GM23338 (cell line): ENCODE measurements around the gene ZNF223. TPM values are rescaled to one million over a fixed set of nuclear protein-coding genes. Genes with fewer than 3 reads are reported as not detected.

Experiments used
- ATAC-seq: fragments of 200-7000 bp; cut with Tn5 transposase; 3 replicates; pipeline ENCODE4 v1.9.1; 2020
- DNase-seq: peaks from one replicate; pipeline ENCODE4 v3.0.0-alpha.2; 2015; ENCODE audit warnings: low spot score
- H2AFZ ChIP-seq: fragments of 200-600 bp; sonication (generic); 2 replicates; pipeline ENCODE4 v1.8.0; 2016; ENCODE audit warnings: antibody characterized with exemption, mild to moderate bottlenecking, moderate library complexity
- H3F3A ChIP-seq: fragments of 200-600 bp; sonication (generic); replicated peaks from 2 replicates; pipeline ENCODE4 v1.8.0; 2017; ENCODE audit warnings: antibody characterized with exemption, mixed run types, low read depth
- H3K27ac ChIP-seq: fragments of 200-600 bp; sonication (generic); 2 replicates; pipeline ENCODE4 v1.6.1; 2016; ENCODE audit warnings: low read depth
- H3K27me3 ChIP-seq: fragments of 200-600 bp; sonication (generic); 2 replicates; pipeline ENCODE4 v1.8.0; 2016; ENCODE audit warnings: mild to moderate bottlenecking, mixed run types, moderate library complexity; ENCODE audit not compliant: insufficient read depth
- H3K36me3 ChIP-seq: fragments of 200-600 bp; sonication (generic); 2 replicates; pipeline ENCODE4 v1.8.0; 2016; ENCODE audit warnings: mild to moderate bottlenecking; ENCODE audit not compliant: insufficient read depth
- H3K4me1 ChIP-seq: fragments of 200-600 bp; sonication (generic); 2 replicates; pipeline ENCODE4 v1.8.0; 2016; ENCODE audit warnings: mild to moderate bottlenecking, moderate library complexity; ENCODE audit not compliant: insufficient read depth
- H3K4me2 ChIP-seq: fragments of 200-600 bp; sonication (generic); 2 replicates; pipeline ENCODE4 v1.7.1; 2017; ENCODE audit warnings: mixed run types
- H3K4me3 ChIP-seq: fragments of 200-600 bp; sonication (generic); 2 replicates; pipeline ENCODE4 v1.6.1; 2016; ENCODE audit warnings: mixed run types
- H3K79me2 ChIP-seq: fragments of 200-600 bp; sonication (generic); replicated peaks from 2 replicates; pipeline ENCODE4 v1.8.0; 2017; ENCODE audit warnings: mild to moderate bottlenecking; ENCODE audit not compliant: insufficient read depth
- H3K9me2 ChIP-seq: fragments of 200-600 bp; sonication (generic); 2 replicates; pipeline ENCODE4 v1.8.0; 2017; ENCODE audit not compliant: insufficient read depth
- H4K20me1 ChIP-seq: fragments of 200-600 bp; sonication (generic); replicated peaks from 2 replicates; pipeline ENCODE4 v1.8.0; 2017; ENCODE audit warnings: mild to moderate bottlenecking; ENCODE audit not compliant: insufficient read depth
- H3K27ac Mint-ChIP-seq: 2 replicates; pipeline ENCODE4 v1.8.0; 2020; ENCODE audit warnings: inconsistent platforms, mild to moderate bottlenecking, moderate library complexity, mixed read lengths
- H3K27me3 Mint-ChIP-seq: 3 replicates; pipeline ENCODE4 v1.8.0; 2022; ENCODE audit warnings: low read depth, mild to moderate bottlenecking, moderate library complexity, mixed read lengths, inconsistent platforms; ENCODE audit not compliant: insufficient read depth, poor library complexity
- H3K36me3 Mint-ChIP-seq: 3 replicates; pipeline ENCODE4 v1.8.0; 2021; ENCODE audit warnings: low read depth, mild to moderate bottlenecking, inconsistent platforms, moderate library complexity, mixed read lengths
- H3K4me1 Mint-ChIP-seq: 3 replicates; pipeline ENCODE4 v1.8.0; 2020; ENCODE audit warnings: mild to moderate bottlenecking, inconsistent platforms, mixed read lengths
- H3K4me3 Mint-ChIP-seq: 3 replicates; pipeline ENCODE4 v1.8.0; 2021; ENCODE audit warnings: moderate library complexity, mild to moderate bottlenecking, inconsistent platforms, mixed read lengths
- H3K9me3 Mint-ChIP-seq: 3 replicates; pipeline ENCODE4 v1.8.0; 2020; ENCODE audit warnings: moderate library complexity, mild to moderate bottlenecking, inconsistent platforms, mixed read lengths
- CREB1 ChIP-seq: fragments of 250-450 bp; sonication (Bioruptor Pico); IDR thresholded peaks from 2 replicates; pipeline ENCODE4 v1.5.0; 2020; ENCODE audit warnings: low read depth, mild to moderate bottlenecking, moderate library complexity
- EZH2 ChIP-seq: fragments of 200-600 bp; sonication (generic); IDR thresholded peaks from one replicate; pipeline ENCODE4 v1.8.0; 2017; ENCODE audit warnings: antibody characterized with exemption, mild to moderate bottlenecking, low read depth; ENCODE audit not compliant: unreplicated experiment
- EZH2phosphoT487 ChIP-seq: fragments of 200-600 bp; sonication (generic); IDR thresholded peaks from one replicate; pipeline ENCODE4 v1.8.1; 2018; ENCODE audit warnings: antibody characterized with exemption; ENCODE audit not compliant: unreplicated experiment
- JUNB ChIP-seq: IDR thresholded peaks from one replicate; pipeline ENCODE4 v1.6.1; 2016; ENCODE audit warnings: antibody characterized with exemption; ENCODE audit not compliant: unreplicated experiment
- NANOG ChIP-seq: IDR thresholded peaks from 2 replicates; pipeline ENCODE4 v1.6.1; 2016; ENCODE audit warnings: antibody characterized with exemption, borderline replicate concordance
- POLR2AphosphoS5 ChIP-seq: IDR thresholded peaks from 2 replicates; pipeline ENCODE4 v1.6.1; 2016; ENCODE audit warnings: antibody characterized with exemption, low read depth
- STAT1 ChIP-seq: IDR thresholded peaks from one replicate; pipeline ENCODE4 v1.6.1; 2016; ENCODE audit warnings: antibody characterized with exemption; ENCODE audit not compliant: unreplicated experiment
- ZNF114 ChIP-seq: fragments of 250-450 bp; sonication (Bioruptor Pico); IDR thresholded peaks from 2 replicates; pipeline ENCODE4 v1.5.0; 2020; ENCODE audit warnings: mild to moderate bottlenecking, moderate library complexity
- ZNF331 ChIP-seq: fragments of 250-450 bp; sonication (Bioruptor Pico); IDR thresholded peaks from 2 replicates; pipeline ENCODE4 v1.5.0; 2020; ENCODE audit warnings: low read depth, mild to moderate bottlenecking, moderate library complexity
- polyA plus RNA-seq: library from polyadenylated mRNA; unstranded; fragments of >200 nt; fragmentation: Nextera tagmentation; extraction: Ambion mirVana; gene quantifications from 2 replicates; pipeline ENCODE4 v1.2.1, GENCODE V29; 2016
- total RNA-seq: library from RNA; depleted of rRNA; stranded (reverse); fragments of >200 nt; shearing (Covaris generic); gene quantifications from 2 replicates; pipeline ENCODE4 v1.2.3, GENCODE V29; 2014
- TF ChIP-seq, protein P1 (sequence below): IDR thresholded peaks from 2 replicates; pipeline ENCODE4 v1.6.1; 2016; ENCODE audit warnings: antibody characterized with exemption
- TF ChIP-seq, protein P2 (sequence below): fragments of 250-450 bp; sonication (Bioruptor Pico); IDR thresholded peaks from 2 replicates; pipeline ENCODE4 v1.5.0; 2020; ENCODE audit warnings: mild to moderate bottlenecking, moderate library complexity
- TF ChIP-seq, protein P3 (sequence below): IDR thresholded peaks from one replicate; pipeline ENCODE4 v1.6.1; 2018; ENCODE audit warnings: antibody characterized with exemption; ENCODE audit not compliant: unreplicated experiment
- TF ChIP-seq, protein P4 (sequence below), 2 experiments: fragments of 200-600 bp in 1 of 2; sonication (generic) in 1 of 2; conservative IDR thresholded peaks; 2 replicates each; pipeline versions ENCODE4 v1.5.1 to v1.6.1; 2016 to 2017; ENCODE audit warnings: antibody characterized with exemption in 2 of 2, low read depth in 2 of 2, mild to moderate bottlenecking in 2 of 2, moderate library complexity in 1 of 2

ZNF223 gene
- total and polyA plus RNA-seq, 2 experiments from 2014 or later: 3.3 to 5.8 TPM

DNA sequence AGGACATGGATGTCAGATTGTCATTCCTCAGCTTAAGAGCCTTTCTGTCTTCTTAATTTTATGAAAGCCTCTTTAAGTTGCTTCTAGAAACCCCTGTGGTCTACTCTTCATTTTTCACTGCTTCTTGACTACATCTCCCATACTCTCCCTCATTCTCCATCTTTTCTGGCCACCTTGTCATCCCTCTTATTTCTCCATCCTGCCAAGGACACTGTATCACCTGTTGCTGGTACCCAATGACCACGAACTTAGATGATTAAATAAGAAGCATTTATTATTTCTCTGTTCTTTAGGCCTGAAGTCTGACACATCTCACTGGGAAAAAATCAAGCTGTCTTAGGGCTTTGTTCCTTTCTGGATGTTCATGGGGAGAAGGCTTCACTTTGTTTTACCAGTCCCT is 9.2 kb downstream of the ZNF223 start:
- Mint-ChIP-seq H3K36me3 (peaks cover 79% of the 10 kb centered on the region), H3K27ac (no peak overlapping the region), H3K9me3 (peaks cover 15% of the 10 kb centered on the region), H3K4me3 (no peak overlapping the region), H3K4me1 (no peaks in the 10 kb centered on the region), H3K27me3 (peaks cover 2% of the 10 kb centered on the region)
- no peak for ATAC-seq
- Histone ChIP-seq H3F3A (no peaks in the 10 kb centered on the region), H3K4me2 (no peak overlapping the region), H3K36me3 (peaks cover 33% of the 10 kb centered on the region), H3K79me2 (no peaks in the 10 kb centered on the region), H3K4me3 (no peak overlapping the region), H4K20me1 (no peaks in the 10 kb centered on the region), H3K27ac (no peak overlapping the region), H2AFZ (no peak overlapping the region), H3K9me2 (peaks cover 6% of the 10 kb centered on the region; the same call in 1 of the 2 replicates), H3K4me1 (no peaks in the 10 kb centered on the region), H3K27me3 (no peaks in the 10 kb centered on the region)
- TF ChIP-seq CREB1 (CRISPR knock-in tag) (no peak), ZNF331 (CRISPR knock-in tag) (no peak), ZNF114 (CRISPR knock-in tag) (no peak), EZH2phosphoT487 (no peak), EZH2 (no peak), NANOG (no peak), JUNB (no peak), STAT1 (no peak), POLR2AphosphoS5 (no peak)
- TF ChIP-seq, protein P1, sequence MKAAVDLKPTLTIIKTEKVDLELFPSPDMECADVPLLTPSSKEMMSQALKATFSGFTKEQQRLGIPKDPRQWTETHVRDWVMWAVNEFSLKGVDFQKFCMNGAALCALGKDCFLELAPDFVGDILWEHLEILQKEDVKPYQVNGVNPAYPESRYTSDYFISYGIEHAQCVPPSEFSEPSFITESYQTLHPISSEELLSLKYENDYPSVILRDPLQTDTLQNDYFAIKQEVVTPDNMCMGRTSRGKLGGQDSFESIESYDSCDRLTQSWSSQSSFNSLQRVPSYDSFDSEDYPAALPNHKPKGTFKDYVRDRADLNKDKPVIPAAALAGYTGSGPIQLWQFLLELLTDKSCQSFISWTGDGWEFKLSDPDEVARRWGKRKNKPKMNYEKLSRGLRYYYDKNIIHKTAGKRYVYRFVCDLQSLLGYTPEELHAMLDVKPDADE: no peak
- TF ChIP-seq, protein P2, sequence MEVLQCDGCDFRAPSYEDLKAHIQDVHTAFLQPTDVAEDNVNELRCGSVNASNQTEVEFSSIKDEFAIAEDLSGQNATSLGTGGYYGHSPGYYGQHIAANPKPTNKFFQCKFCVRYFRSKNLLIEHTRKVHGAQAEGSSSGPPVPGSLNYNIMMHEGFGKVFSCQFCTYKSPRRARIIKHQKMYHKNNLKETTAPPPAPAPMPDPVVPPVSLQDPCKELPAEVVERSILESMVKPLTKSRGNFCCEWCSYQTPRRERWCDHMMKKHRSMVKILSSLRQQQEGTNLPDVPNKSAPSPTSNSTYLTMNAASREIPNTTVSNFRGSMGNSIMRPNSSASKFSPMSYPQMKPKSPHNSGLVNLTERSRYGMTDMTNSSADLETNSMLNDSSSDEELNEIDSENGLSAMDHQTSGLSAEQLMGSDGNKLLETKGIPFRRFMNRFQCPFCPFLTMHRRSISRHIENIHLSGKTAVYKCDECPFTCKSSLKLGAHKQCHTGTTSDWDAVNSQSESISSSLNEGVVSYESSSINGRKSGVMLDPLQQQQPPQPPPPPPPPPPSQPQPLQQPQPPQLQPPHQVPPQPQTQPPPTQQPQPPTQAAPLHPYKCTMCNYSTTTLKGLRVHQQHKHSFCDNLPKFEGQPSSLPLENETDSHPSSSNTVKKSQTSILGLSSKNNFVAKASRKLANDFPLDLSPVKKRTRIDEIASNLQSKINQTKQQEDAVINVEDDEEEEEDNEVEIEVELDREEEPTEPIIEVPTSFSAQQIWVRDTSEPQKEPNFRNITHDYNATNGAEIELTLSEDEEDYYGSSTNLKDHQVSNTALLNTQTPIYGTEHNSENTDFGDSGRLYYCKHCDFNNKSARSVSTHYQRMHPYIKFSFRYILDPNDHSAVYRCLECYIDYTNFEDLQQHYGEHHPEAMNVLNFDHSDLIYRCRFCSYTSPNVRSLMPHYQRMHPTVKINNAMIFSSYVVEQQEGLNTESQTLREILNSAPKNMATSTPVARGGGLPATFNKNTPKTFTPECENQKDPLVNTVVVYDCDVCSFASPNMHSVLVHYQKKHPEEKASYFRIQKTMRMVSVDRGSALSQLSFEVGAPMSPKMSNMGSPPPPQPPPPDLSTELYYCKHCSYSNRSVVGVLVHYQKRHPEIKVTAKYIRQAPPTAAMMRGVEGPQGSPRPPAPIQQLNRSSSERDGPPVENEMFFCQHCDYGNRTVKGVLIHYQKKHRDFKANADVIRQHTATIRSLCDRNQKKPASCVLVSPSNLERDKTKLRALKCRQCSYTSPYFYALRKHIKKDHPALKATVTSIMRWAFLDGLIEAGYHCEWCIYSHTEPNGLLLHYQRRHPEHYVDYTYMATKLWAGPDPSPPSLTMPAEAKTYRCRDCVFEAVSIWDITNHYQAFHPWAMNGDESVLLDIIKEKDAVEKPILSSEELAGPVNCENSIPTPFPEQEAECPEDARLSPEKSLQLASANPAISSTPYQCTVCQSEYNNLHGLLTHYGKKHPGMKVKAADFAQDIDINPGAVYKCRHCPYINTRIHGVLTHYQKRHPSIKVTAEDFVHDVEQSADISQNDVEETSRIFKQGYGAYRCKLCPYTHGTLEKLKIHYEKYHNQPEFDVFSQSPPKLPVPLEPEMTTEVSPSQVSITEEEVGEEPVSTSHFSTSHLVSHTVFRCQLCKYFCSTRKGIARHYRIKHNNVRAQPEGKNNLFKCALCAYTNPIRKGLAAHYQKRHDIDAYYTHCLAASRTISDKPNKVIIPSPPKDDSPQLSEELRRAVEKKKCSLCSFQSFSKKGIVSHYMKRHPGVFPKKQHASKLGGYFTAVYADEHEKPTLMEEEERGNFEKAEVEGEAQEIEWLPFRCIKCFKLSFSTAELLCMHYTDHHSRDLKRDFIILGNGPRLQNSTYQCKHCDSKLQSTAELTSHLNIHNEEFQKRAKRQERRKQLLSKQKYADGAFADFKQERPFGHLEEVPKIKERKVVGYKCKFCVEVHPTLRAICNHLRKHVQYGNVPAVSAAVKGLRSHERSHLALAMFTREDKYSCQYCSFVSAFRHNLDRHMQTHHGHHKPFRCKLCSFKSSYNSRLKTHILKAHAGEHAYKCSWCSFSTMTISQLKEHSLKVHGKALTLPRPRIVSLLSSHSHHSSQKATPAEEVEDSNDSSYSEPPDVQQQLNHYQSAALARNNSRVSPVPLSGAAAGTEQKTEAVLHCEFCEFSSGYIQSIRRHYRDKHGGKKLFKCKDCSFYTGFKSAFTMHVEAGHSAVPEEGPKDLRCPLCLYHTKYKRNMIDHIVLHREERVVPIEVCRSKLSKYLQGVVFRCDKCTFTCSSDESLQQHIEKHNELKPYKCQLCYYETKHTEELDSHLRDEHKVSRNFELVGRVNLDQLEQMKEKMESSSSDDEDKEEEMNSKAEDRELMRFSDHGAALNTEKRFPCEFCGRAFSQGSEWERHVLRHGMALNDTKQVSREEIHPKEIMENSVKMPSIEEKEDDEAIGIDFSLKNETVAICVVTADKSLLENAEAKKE (CRISPR knock-in tag): no peak
- TF ChIP-seq, protein P3, sequence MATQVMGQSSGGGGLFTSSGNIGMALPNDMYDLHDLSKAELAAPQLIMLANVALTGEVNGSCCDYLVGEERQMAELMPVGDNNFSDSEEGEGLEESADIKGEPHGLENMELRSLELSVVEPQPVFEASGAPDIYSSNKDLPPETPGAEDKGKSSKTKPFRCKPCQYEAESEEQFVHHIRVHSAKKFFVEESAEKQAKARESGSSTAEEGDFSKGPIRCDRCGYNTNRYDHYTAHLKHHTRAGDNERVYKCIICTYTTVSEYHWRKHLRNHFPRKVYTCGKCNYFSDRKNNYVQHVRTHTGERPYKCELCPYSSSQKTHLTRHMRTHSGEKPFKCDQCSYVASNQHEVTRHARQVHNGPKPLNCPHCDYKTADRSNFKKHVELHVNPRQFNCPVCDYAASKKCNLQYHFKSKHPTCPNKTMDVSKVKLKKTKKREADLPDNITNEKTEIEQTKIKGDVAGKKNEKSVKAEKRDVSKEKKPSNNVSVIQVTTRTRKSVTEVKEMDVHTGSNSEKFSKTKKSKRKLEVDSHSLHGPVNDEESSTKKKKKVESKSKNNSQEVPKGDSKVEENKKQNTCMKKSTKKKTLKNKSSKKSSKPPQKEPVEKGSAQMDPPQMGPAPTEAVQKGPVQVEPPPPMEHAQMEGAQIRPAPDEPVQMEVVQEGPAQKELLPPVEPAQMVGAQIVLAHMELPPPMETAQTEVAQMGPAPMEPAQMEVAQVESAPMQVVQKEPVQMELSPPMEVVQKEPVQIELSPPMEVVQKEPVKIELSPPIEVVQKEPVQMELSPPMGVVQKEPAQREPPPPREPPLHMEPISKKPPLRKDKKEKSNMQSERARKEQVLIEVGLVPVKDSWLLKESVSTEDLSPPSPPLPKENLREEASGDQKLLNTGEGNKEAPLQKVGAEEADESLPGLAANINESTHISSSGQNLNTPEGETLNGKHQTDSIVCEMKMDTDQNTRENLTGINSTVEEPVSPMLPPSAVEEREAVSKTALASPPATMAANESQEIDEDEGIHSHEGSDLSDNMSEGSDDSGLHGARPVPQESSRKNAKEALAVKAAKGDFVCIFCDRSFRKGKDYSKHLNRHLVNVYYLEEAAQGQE: no peak
- TF ChIP-seq, protein P4, sequence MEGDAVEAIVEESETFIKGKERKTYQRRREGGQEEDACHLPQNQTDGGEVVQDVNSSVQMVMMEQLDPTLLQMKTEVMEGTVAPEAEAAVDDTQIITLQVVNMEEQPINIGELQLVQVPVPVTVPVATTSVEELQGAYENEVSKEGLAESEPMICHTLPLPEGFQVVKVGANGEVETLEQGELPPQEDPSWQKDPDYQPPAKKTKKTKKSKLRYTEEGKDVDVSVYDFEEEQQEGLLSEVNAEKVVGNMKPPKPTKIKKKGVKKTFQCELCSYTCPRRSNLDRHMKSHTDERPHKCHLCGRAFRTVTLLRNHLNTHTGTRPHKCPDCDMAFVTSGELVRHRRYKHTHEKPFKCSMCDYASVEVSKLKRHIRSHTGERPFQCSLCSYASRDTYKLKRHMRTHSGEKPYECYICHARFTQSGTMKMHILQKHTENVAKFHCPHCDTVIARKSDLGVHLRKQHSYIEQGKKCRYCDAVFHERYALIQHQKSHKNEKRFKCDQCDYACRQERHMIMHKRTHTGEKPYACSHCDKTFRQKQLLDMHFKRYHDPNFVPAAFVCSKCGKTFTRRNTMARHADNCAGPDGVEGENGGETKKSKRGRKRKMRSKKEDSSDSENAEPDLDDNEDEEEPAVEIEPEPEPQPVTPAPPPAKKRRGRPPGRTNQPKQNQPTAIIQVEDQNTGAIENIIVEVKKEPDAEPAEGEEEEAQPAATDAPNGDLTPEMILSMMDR (conservative IDR thresholded peaks at IDR 0.05; ENCODE audit: low read depth in 2 of 2): no peak
- no peak for DNase-seq
